K562 treated with DMSO at 1 percent for 4 hours (cell line): ENCODE results near the gene TMEM178B. TPM values are rescaled to one million over a fixed set of nuclear protein-coding genes. Genes with fewer than 3 reads are reported as not detected.

Experiments
- total RNA-seq: library from RNA; unstranded; fragments of 300-600 nt; gene quantifications from 2 replicates; pipeline ENCODE4 v1.2.3, GENCODE V29; 2022; ENCODE audit not compliant: insufficient read depth

TMEM178B gene
- total RNA-seq, result not detected in 2 replicates

DNA sequence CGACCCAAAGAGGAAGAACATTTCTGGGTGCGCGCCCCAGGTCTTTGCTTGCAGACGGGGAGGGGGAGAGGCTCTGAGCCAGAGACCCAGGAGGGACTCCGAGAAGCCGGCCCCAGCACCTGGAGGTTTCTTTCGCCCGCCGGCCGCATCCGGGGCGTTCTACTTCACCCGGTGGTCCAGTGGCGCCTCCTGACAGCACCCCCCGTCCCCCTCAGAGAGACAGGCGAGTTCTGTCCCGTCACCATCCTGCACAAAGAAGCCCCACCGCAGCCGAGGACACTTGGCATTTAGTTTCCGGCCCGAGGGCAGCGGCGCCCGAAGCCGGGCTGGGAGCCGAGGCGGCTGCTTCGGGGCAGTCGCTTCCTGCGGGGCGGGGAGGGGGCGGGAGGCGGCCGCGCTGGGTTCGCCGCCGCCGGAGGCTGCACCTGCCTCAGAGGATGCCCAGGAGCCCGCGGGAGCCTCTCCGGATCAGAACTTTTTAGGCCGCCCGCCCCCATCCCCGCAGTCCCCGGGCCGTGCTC, at the start of gene TMEM178B:
Gene TMEM178B (plus strand): TSS at position 424 of the 521 bp plus-strand sequence.

Other genes starting within 250 kb of the TMEM178B start
- gene BRAF, start 149.1 kb upstream of the TMEM178B start, total RNA-seq, result 10.5 and 13.5 TPM in 2 replicates
- 62.8 and 79.5 TPM in 2 replicates for gene MRPS33, start 59.1 kb upstream of the TMEM178B start, total RNA-seq